Neural progenitor cell (in vitro differentiated cells): ENCODE results near the gene RNF10. TPM values are rescaled to one million over a fixed set of nuclear protein-coding genes. Genes with fewer than 3 reads are reported as not detected.

Experiments
- DNase-seq: peaks from one replicate; pipeline ENCODE4 v3.0.0-alpha.2; 2016; ENCODE audit warnings: low spot score
- H2AFZ ChIP-seq: fragments of 200-600 bp; sonication (generic); replicated peaks from 2 replicates; pipeline ENCODE4 v1.6.1; 2016; ENCODE audit warnings: antibody characterized with exemption
- H3F3A ChIP-seq: fragments of 200-600 bp; sonication (generic); 2 replicates; pipeline ENCODE4 v1.6.1; 2016; ENCODE audit warnings: antibody characterized with exemption, low read depth
- H3K27ac ChIP-seq: fragments of 200-600 bp; sonication (generic); 2 replicates; pipeline ENCODE4 v1.5.1; 2016; ENCODE audit warnings: mild to moderate bottlenecking
- H3K27me3 ChIP-seq: fragments of 200-600 bp; sonication (generic); 2 replicates; pipeline ENCODE4 v1.6.1; 2016; ENCODE audit warnings: mild to moderate bottlenecking, moderate library complexity
- H3K36me3 ChIP-seq: fragments of 200-600 bp; sonication (generic); 2 replicates; pipeline ENCODE4 v1.5.1; 2016
- H3K4me1 ChIP-seq: fragments of 200-600 bp; sonication (generic); 2 replicates; pipeline ENCODE4 v1.6.1; 2016; ENCODE audit warnings: mixed run types
- H3K4me2 ChIP-seq: fragments of 200-600 bp; sonication (generic); 2 replicates; pipeline ENCODE4 v1.6.1; 2016
- H3K4me3 ChIP-seq: fragments of 200-600 bp; sonication (generic); 2 replicates; pipeline ENCODE4 v1.5.1; 2016
- H3K79me2 ChIP-seq: fragments of 200-600 bp; sonication (generic); 2 replicates; pipeline ENCODE4 v1.6.1; 2016; ENCODE audit warnings: low read depth
- H3K9ac ChIP-seq: fragments of 200-600 bp; sonication (generic); 2 replicates; pipeline ENCODE4 v1.6.1; 2016
- H3K9me3 ChIP-seq: fragments of 200-600 bp; sonication (generic); 2 replicates; pipeline ENCODE4 v1.5.1; 2016; ENCODE audit warnings: low read depth
- H4K20me1 ChIP-seq: fragments of 200-600 bp; sonication (generic); 2 replicates; pipeline ENCODE4 v1.6.1; 2016; ENCODE audit warnings: low read depth
- H3K27ac Mint-ChIP-seq: 3 replicates; pipeline ENCODE4 v1.8.0; 2021; ENCODE audit warnings: mixed read lengths
- H3K27me3 Mint-ChIP-seq: 2 replicates; pipeline ENCODE4 v1.8.0; 2022; ENCODE audit warnings: low read depth, mild to moderate bottlenecking, inconsistent platforms, moderate library complexity, mixed read lengths; ENCODE audit not compliant: insufficient read depth
- H3K36me3 Mint-ChIP-seq: 3 replicates; pipeline ENCODE4 v1.8.0; 2021; ENCODE audit warnings: mixed read lengths
- H3K4me1 Mint-ChIP-seq: 3 replicates; pipeline ENCODE4 v1.8.0; 2021; ENCODE audit warnings: mixed read lengths
- H3K4me3 Mint-ChIP-seq: 3 replicates; pipeline ENCODE4 v1.8.0; 2021; ENCODE audit warnings: mild to moderate bottlenecking, moderate library complexity, mixed read lengths
- H3K9me3 Mint-ChIP-seq: 3 replicates; pipeline ENCODE4 v1.8.0; 2020; ENCODE audit warnings: mixed read lengths
- CTCF ChIP-seq: fragments of 200-600 bp; sonication (generic); IDR thresholded peaks from 2 replicates; pipeline ENCODE4 v1.5.1; 2017; ENCODE audit warnings: antibody characterized with exemption, mild to moderate bottlenecking
- EZH2 ChIP-seq: fragments of 200-600 bp; sonication (generic); IDR thresholded peaks from 2 replicates; pipeline ENCODE4 v1.6.1; 2017; ENCODE audit warnings: antibody characterized with exemption, mild to moderate bottlenecking, moderate library complexity
- EZH2phosphoT487 ChIP-seq: fragments of 200-600 bp; sonication (generic); IDR thresholded peaks from 2 replicates; pipeline ENCODE4 v1.6.1; 2017; ENCODE audit warnings: antibody characterized with exemption
- total RNA-seq: library from RNA; depleted of rRNA; stranded (reverse); fragments of >200 nt; gene quantifications from 2 replicates; pipeline ENCODE4 v1.2.3, GENCODE V29; 2015; ENCODE audit warnings: low replicate concordance

The RNF10 gene
- total RNA-seq, 1 donor from 2014 or later, result 131 TPM

- no peak overlapping the region for H3K4me2 ChIP-seq
- Mint-ChIP-seq H3K27me3 (no peaks in the 10 kb centered on the region), H3K36me3 (peaks cover 23% of the 10 kb centered on the region), H3K27ac (no peak overlapping the region), H3K4me3 (no peak overlapping the region), H3K9me3 (no peaks in the 10 kb centered on the region), H3K4me1 (peaks cover 6% of the 10 kb centered on the region)
- H2AFZ ChIP-seq, result no peak overlapping the region
- DNase-seq, result no peak
- no peaks in the 10 kb centered on the region for H3K9me3 ChIP-seq
- peaks cover 93% of the 10 kb centered on the region for H3K79me2 ChIP-seq
- H3K27ac ChIP-seq, result no peak overlapping the region
- no peaks in the 10 kb centered on the region for H3K27me3 ChIP-seq
- peaks cover 60% of the 10 kb centered on the region for H4K20me1 ChIP-seq
- no peaks in the 10 kb centered on the region for H3F3A ChIP-seq
- H3K4me3 ChIP-seq, result no peak overlapping the region
- H3K4me1 ChIP-seq, result peaks cover 10% of the 10 kb centered on the region
- H3K9ac ChIP-seq, result no peak overlapping the region
- no peak for TF ChIP-seq EZH2phosphoT487
- TF ChIP-seq EZH2, result no peak
- TF ChIP-seq CTCF, result no peak
- H3K36me3 ChIP-seq, result no peaks in the 10 kb centered on the region
Measured at GRCh38 chr12:120542166-120542565, 8.0 kb downstream of the RNF10 start.

GRCh38 chr12:120544691-120545090 lies 10.5 kb downstream of the RNF10 start:
- no peak for TF ChIP-seq CTCF
- TF ChIP-seq EZH2, result no peak
- TF ChIP-seq EZH2phosphoT487, result no peak
- peaks cover 51% of the 10 kb centered on the region for H4K20me1 ChIP-seq
- no peaks in the 10 kb centered on the region for H3K9me3 Mint-ChIP-seq

GRCh38 chr12:120546050-120546386 lies 11.9 kb downstream of the RNF10 start:
- Histone ChIP-seq H3K27me3 (no peaks in the 10 kb centered on the region), H3K4me2 (no peak overlapping the region), H3K9ac (peak overlapping the region; percentile 27), H3K4me3 (no peak overlapping the region), H3K9me3 (no peaks in the 10 kb centered on the region), H2AFZ (no peak overlapping the region), H4K20me1 (peaks cover 56% of the 10 kb centered on the region), H3K79me2 (peaks cover 87% of the 10 kb centered on the region), H3F3A (no peaks in the 10 kb centered on the region), H3K4me1 (no peaks in the 10 kb centered on the region), H3K36me3 (peaks cover 6% of the 10 kb centered on the region), H3K27ac (no peak overlapping the region)
- peaks cover 14% of the 10 kb centered on the region for H3K36me3 Mint-ChIP-seq
- no peak for DNase-seq
- TF ChIP-seq EZH2 (no peak), EZH2phosphoT487 (no peak), CTCF (no peak)
- no peak overlapping the region for H3K4me3 Mint-ChIP-seq
- H3K4me1 Mint-ChIP-seq, result no peaks in the 10 kb centered on the region
- H3K9me3 Mint-ChIP-seq, result no peaks in the 10 kb centered on the region
- no peaks in the 10 kb centered on the region for H3K27me3 Mint-ChIP-seq
- no peak overlapping the region for H3K27ac Mint-ChIP-seq

More at GRCh38 chr12:120544691-120545090, 10.5 kb downstream of the RNF10 start:
- peaks cover 87% of the 10 kb centered on the region for H3K79me2 ChIP-seq
- H3K4me2 ChIP-seq, result no peak overlapping the region
- H3K9ac ChIP-seq, result no peak overlapping the region
- no peaks in the 10 kb centered on the region for H3K4me1 ChIP-seq
- H3K36me3 ChIP-seq, result peaks cover 6% of the 10 kb centered on the region
- H2AFZ ChIP-seq, result no peak overlapping the region
- no peak for DNase-seq
- H3K4me3 Mint-ChIP-seq, result no peak overlapping the region
- H3K27me3 ChIP-seq, result no peaks in the 10 kb centered on the region
- H3K27ac ChIP-seq, result no peak overlapping the region
- H3K4me1 Mint-ChIP-seq, result no peaks in the 10 kb centered on the region
- no peak overlapping the region for H3K27ac Mint-ChIP-seq
- H3K27me3 Mint-ChIP-seq, result no peaks in the 10 kb centered on the region
- no peak overlapping the region for H3K4me3 ChIP-seq
- H3K36me3 Mint-ChIP-seq, result peaks cover 19% of the 10 kb centered on the region
- H3K9me3 ChIP-seq, result no peaks in the 10 kb centered on the region
- no peaks in the 10 kb centered on the region for H3F3A ChIP-seq
